ENCODE results near the gene VPS13D.

The VPS13D gene, protein sequence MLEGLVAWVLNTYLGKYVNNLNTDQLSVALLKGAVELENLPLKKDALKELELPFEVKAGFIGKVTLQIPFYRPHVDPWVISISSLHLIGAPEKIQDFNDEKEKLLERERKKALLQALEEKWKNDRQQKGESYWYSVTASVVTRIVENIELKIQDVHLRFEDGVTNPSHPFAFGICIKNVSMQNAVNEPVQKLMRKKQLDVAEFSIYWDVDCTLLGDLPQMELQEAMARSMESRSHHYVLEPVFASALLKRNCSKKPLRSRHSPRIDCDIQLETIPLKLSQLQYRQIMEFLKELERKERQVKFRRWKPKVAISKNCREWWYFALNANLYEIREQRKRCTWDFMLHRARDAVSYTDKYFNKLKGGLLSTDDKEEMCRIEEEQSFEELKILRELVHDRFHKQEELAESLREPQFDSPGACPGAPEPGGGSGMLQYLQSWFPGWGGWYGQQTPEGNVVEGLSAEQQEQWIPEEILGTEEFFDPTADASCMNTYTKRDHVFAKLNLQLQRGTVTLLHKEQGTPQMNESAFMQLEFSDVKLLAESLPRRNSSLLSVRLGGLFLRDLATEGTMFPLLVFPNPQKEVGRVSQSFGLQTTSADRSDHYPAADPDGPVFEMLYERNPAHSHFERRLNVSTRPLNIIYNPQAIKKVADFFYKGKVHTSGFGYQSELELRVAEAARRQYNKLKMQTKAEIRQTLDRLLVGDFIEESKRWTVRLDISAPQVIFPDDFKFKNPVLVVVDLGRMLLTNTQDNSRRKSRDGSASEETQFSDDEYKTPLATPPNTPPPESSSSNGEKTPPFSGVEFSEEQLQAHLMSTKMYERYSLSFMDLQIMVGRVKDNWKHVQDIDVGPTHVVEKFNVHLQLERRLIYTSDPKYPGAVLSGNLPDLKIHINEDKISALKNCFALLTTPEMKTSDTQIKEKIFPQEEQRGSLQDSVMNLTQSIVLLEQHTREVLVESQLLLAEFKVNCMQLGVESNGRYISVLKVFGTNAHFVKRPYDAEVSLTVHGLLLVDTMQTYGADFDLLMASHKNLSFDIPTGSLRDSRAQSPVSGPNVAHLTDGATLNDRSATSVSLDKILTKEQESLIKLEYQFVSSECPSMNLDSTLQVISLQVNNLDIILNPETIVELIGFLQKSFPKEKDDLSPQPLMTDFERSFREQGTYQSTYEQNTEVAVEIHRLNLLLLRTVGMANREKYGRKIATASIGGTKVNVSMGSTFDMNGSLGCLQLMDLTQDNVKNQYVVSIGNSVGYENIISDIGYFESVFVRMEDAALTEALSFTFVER (N-terminal part only)

DNA sequence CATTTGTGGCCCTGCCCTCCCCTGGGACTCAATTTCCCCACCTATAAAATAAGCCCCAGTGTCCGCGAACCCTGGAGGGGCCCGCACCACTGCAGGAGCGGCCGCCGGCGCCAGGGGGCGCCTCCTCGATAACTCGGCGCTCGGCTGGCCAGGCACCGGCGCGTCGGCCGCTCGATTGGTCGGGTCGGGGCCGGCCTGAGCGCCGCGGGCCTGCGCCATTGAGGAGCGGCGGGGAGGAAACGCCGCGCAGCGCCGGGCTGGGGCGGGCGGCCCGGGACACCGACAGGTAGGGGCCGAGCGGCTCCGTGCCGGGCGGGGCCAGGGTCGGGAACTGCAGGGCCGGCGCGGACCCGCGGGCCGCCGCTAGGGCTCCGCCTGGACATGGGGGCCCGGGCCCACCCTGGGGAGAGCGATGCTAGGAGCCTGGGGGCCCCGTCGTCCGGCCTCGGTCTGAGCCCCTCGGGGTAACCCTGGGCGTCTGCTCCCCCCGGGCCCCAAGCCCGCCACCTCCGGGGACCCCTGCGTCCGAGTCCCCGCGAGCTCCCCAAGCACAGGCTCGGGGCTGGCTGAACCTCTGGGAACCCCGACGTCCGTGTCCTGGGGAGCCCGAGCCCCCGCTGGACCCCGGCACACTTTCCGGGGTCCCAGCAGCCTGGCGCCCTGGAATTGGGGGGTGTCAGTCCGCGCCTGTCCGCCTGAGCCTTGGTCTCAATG is at the start of gene VPS13D:
VPS13D (plus strand) TSS at position 196 of the 714 bp plus-strand sequence. CDS start 4,237 bp downstream, outside the sequence.
- DNase-seq (ENCODE audit: low spot score), result peak; percentile 97

DNA sequence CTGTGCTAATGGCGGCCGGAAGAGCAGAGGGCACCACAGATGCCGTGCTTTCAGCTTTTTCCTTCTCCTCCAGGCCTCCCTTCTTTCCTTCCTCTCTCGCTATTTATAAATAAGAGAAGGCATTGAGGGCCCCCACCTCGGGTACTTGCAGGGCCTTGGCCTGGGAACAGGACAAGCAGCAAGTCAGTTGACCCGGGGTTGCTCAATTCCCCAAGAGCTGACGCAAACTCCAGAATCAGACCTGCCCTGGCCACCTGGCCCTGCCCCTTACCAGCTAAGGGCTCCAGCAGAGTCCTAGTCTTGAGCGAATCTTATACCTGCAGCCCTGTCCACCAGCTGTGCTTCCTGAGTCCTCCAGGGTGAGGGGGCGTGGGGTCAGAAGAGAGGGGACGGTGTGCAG is 49.5 kb upstream of the VPS13D start:
- DNase-seq (ENCODE audit: low spot score), result no peak

DNA sequence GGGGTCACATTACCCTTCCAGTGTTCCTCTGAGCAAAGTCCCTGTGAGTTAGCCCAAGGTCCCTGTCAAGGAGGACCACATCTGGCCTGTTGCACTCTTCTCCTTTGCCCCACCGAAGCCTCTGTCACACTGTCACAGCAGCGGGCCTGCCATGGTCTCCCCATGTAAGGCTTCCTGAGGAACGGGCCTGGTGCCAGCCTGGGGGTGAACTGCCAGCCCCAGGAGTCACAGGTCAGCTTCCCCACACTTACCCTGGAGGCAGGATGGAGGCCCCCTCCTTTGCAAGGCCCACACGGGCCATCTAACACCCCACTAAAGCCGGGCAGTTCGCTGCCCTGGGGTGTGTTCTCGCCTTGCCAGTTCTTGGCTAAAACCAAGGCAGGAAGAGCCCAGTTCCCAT is 48.9 kb upstream of the VPS13D start:
- DNase-seq (ENCODE audit: low spot score), result no peak

DNA sequence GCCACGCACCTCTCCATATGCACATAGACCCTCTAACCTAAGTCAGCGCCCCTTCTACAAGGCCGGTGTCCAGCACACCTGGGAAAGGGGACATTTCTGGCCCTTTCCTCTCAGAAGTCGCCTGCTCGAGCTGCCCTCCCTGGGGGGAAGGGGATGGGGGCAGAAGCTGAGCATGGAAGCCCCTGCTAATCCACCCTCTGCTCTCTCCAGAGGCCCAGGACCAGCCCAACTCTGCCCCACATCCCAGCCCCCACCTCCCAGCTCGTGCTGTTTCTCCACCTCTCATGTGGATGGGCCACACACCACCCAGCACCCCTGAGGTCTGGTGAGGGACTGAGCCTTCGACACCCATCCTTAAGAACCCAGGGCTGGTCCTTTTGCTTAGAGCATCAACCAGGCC is 48.3 kb upstream of the VPS13D start:
- DNase-seq (ENCODE audit: low spot score), result no peak

DNA sequence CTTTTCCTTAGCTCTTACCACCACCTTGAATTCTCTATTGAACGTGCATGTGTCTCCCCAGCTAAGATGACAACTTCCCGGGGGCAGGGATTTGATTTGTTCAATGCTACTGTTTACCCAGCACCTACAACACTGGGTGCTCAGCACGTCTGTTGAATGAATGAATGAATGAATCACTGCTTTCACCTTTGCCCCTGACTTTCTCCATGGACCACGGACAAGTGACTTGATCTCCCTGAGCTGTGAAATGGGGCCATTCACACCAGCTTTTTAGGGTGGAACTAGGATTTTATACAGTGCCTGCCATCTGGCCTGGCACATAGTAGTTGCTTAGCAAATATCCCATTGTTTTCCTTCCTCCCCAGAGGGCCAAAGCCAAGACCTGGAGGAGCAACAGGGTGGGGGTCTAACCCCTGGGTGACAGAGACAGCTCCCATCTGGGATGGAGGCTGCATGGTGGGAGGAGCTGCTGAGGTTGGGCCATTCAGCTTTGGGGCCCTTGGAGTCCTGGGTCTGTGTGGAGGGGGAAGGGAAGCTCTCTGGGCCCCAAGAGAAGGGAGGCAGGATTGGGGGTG is 47.3 kb upstream of the VPS13D start:
- DNase-seq (ENCODE audit: low spot score), result no peak

DNA sequence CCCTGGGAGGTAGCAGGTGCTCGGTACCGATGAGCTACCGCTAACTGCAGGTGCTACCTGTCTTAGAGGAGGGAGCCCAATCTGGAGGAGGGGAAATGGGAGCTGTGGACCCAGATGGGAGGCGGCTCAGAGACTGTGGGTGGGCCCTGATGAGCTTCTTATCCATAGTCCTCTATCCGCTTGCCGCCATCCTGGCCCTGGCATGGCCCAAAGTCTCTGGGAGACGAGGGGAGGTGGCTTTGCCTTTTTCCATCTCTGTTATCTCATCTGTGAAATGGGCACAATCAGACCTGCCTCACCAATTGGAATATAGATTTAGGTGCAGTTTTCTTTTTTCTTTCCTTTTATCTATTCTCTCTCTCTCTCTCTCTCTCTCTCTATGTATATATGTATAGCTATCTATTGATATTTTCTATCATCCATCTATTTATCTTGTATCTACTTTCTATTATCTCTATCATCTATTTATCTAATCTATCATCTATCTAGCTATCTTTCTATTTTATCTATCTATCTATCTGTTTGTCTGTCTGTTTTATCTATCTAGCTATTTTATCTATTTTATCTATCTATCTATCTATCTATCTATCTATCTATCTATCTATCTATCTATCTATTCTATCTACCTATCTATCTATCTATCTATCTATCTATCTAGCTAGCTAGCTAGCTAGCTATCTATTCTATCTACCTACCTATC is 46.6 kb upstream of the VPS13D start:
- no peak for DNase-seq (ENCODE audit: low spot score)

DNA sequence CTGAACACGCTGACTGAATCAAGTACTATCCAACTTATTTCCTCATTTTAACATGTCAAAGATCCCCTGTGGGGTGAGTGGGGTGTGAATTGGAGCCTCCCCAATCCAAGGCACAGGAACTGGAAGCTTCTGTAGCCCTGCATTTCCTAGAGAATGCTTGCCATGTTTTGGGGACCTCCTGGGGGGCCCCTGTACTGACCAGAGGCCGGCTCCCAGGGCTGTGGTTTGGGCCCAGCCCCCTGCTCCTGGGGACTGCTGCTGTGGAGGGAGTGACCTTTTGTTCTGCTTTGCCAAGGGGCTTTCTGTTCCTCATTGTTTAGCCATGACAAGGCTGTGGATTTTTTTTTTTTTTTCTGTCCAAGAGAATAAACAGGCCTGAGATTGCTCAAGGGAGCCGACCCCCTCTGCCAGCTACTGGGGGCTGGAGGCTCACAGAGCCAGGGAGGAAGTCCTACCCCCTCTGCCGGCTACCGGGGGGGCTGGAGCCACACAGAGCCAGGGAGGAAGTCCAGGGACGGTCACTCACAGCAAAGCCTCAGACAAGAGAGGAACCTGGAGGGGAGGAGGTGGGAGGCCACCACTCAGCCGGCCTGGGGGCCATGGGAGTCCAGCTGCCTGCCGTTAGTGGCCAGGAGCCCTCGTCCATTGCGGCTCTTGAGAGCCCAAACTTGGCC is 45.7 kb upstream of the VPS13D start:
- peak; percentile 79 for DNase-seq (ENCODE audit: low spot score)

DNA sequence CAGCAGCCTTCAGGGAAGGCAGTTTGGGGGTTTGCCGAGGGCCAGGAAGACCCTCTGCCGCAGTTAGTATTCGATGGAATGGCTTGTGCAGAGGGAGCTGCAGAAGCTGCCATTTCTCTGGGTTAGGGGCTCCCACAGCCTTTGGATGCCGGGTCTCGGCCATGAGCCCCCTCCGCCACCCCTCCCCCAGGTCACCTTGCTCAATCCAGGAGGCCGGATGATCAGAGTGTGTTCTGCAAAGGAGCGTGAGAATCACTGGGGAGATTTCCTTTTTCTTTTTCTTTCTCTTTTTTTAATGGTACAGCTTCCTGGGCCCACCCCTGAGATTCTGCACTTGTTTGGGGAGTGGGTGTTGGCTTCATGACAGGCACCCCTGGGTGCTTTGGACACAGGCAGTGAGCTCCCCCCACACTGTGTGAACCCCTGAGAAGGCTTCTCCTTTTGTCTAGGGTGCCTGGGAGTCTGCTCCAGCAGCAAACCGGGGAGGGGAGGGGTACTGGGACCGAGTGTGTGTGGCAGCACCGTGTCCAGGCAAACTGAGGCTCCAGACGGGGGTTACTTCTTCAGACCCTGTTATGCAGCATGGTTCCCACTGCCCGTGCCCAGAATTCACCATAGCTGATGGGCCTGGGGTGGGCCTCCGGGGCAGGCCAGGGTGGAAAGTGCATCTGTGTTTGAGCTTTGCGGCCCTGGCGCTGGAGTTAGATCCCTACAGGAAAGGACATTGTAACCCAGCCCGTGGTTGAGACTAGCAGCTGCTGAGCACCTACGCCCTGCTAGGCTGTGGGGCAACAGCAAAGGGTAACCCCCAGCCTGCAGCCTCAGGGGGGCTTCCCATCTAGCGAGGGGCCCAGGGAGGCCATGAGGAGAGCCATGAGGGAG is 44.6 kb upstream of the VPS13D start:
- no peak for DNase-seq (ENCODE audit: low spot score)

DNA sequence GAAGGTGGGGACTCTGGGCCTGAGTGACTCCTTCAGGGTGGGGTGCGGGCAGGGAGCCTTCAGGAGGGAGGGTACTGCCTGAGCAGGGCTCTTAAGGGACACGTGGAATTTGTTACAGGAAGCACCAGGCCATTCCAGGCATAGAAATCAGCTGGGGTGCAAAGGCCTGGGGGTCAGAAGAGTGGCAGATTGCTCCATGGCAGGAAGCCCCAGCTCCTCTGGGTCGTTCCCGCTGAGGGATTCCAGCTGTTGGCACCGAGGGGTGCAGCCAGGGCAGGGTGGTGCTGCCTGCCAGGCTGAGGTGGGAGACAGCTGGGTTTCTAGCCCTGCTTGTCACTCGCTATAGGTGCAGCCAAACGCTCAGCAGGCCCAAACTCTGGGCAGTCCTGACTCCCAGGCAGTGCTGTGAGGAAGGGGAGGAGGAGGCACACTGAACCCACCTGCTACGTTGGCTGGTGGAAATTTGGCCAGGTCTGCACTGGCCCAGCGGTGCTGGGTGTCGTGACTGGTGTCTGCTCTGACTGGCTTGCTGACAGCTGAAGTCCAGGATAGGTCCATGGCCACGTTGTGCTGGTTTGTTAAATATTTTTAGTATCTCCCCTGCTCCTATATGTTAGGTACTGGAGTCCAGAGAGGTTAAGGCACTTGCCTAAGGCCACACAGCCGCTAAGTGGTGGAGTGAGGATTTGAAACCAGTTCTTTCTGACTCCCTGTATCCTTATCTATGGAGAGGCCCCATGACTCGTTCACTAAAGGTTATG is 43.7 kb upstream of the VPS13D start:
- no peak for DNase-seq (ENCODE audit: low spot score)

DNA sequence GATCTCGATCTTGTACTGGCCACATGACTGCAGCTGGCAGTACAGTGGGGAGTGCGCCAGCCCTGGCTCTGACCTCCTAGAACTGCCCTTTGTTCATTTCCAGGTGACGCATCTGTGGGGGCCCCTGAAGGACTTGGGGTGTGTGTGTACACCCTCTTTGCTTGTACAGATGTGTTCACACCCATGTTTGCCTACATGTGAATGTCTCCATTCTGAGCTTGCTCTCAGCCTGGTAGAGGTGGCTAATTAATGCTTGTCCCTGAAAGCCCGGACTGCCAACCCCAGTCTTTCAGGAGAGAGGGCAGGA is 43.2 kb upstream of the VPS13D start:
- no peak for DNase-seq (ENCODE audit: low spot score)

DNA sequence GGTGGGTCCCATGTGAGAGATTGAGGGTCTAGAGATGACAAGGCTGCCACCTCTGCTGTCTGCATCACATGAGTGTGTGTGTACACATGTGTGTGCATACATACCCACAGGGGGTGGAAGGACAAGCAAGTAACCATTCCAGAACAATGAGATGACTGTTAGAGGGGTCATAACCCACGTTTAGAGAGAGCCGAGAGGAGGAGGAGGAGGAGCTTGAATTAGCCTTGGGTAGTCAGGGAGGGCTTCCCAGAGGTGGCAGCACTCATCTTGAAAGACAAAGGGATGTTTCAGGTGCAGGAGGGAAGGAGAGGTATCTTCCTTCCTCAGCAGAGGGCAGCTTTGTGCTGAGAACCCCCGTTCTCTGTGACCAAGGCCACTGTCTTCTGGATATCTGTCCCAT is 41.7 kb upstream of the VPS13D start:
- DNase-seq (ENCODE audit: low spot score), result no peak

DNA sequence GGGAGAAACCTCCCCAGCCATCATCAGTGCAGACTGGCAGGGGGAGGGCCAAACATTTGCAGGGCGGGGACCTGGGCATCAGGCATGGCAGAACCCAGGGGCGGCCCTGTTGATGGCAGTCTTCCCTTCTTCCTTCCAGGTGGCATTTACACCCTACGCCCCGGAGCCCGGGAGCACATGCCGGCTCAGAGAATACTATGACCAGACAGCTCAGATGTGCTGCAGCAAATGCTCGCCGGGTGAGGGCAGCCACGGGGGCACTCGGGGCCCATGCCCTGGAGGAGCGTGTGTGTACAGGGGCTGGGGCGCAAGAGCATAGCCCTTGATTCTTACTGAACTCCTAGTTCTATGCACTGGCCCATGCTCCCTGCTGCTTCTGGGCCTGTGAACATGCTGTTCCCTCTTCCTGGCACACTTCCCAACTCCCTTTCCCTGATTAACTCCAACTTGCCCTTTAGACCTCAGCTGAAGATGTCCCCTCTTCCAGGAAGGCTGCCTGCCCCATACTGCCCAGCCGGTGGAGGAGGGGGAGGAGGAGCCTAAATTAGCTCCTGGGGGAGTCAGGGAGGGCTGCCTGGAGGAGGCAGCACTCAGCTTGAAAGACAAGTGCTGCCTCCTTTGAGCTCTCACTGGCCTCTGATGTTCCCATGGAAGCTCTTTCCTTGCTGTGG is 41.0 kb upstream of the VPS13D start:
- no peak for DNase-seq (ENCODE audit: low spot score)

DNA sequence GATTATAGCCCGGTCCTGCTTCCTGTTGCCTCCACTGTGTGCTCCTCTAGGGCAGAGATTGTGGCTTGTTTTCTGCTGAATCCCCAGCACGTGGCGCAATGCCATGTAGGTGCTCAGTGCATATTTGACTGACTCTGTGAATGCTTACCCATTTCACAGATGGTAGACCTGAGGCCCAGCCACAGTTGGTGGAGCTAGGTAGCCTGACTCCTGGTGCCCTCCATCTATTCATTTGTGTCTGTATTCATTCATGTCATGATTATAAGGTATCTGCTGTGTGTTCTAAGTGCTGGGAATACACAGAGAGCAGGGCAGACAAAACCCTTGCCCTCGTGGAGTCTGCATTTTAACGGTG is 40.5 kb upstream of the VPS13D start:
- no peak for DNase-seq (ENCODE audit: low spot score)

DNA sequence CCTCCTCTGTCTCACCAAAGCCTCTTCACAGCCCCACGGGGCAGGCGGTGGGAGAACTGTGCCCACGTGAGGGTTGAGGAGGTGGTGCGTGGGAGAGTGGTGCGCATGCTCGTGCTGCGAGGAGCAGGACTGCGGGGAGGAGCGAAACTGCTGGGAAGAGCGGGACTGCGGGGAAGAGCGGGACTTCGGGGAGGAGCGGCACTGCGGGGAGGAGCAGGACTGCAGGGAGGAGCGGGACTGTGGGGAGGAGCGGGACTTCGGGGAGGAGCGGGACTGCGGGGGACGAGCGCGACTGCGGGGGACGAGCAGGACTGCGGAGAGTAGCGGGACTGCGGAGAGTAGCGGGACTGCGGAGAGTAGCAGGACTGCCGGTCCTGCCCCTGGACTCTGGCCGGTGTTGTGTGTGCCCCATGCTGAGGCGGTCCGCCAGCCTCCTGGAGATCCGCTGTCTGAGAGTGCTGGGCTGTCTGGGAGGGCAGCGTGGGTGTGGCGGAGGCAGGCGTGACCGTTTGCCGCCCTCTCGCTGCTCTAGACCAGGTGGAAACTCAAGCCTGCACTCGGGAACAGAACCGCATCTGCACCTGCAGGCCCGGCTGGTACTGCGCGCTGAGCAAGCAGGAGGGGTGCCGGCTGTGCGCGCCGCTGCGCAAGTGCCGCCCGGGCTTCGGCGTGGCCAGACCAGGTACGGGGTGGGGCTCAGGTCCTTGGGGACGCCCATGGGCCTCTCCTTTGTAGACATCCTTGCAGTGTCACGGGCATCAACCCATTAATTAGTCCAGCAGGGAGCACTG is 38.4 kb upstream of the VPS13D start:
- no peak for DNase-seq (ENCODE audit: low spot score)

DNA sequence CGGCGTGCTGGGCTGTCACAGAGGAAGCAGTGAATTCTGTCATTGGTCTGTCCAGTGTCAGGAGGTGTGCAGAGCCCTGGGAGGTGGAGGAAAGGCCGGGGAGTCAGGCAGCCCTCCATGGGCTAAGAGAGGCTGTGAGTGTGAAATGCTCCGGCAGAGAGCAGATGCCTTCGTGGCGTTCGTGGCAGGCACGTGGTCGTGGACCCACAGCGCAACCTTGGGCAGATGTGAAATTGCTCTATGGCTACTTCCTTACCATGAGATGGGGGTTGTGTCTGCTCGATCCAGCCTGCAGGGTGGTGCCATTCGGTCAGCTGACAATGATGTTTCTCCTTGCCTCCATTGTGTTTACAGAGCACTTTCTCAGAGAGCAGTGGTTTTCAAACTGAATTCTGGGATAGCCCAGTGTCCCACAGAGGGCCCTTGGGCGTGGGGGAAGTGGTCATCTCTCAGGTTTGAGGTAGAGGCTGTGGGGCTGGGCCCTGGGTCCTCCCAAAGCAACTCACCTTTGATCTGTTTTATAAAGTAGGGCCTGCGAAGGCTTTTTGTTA is 35.1 kb upstream of the VPS13D start:
- DNase-seq (ENCODE audit: low spot score), result no peak

DNA sequence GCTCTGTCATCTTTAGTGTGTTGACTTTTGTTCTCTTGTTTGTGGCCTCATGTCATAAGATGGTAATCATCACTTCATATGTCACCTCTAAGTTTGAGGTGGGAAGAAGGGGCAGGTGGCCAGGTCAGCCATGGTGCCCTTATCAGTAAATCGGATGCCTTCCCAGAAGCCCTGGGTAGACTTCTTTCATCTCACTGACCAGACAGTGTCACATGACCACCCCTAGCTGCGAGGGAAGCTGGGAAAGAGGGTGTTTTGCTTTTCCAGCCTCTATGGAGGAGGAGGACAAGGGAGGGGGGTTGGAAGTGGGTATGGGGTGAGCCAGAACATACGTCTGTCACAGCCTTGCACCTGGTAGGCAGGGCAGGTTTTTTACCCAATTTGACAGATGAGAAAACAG is 34.4 kb upstream of the VPS13D start:
- DNase-seq (ENCODE audit: low spot score), result no peak

All from GM03348 (cell line).